ENCODE measurements around the gene CDK11A. TPM values are rescaled to one million over a fixed set of nuclear protein-coding genes. Genes with fewer than 3 reads are reported as not detected.
A peak's percentile ranks its signal among the peaks of the same experiment; 100 is the strongest.
"Not testable (repeated sequence)": the region's sequence is repeated elsewhere in the genome, so short reads cannot be mapped to it uniquely, and the experiment has no call there.

Gene CDK11A
- polyA plus RNA-seq, 12 donors, result 14.3 to 49.2 (median 21.1) TPM; not detected in 1

DNA sequence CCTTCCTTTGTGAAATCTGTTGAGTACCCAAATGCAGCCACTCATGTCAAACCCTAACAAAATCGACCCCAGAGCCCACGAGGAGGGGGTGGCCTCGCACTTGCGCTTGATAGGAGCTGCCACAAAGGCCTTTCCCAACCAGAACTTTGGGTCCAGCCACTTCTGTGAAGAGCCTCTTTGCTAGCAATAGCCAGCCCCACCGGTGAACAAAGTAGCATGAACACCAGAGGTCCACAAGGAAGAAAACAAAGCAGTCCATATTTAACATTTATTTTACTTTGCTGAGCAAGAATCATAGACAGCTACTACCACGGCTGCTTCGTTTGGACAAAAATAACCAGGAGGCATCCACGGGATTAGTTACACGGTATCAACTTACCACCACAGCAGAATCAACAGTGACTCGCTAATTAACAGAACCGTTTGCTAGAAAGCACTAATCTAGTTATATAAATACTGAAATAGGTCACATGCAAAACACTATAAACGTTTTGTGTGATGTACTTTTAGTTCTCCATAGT lies 3.0 kb upstream of the CDK11A start:
- not testable (repeated sequence) for DNase-seq

DNA sequence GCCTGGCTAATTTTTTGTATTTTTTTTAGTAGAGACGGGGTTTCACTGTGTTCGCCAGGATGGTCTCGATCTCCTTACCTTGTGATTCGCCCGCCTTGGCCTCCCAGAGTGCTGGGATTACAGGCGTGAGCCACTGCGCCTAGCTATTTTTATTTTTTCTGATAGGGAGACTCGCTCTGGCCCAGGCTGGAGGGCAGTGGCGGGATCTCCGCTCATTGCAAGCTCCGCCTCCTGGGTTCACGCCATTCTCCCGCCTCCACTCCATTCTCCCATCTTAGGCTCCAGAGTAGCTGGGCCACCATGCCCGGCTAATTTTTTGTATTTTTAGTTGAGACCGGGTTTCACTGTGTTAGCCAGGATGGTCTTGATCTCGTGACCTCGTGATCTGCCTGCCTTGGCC lies 1.9 kb upstream of the CDK11A start:
- not testable (repeated sequence) for DNase-seq

DNA sequence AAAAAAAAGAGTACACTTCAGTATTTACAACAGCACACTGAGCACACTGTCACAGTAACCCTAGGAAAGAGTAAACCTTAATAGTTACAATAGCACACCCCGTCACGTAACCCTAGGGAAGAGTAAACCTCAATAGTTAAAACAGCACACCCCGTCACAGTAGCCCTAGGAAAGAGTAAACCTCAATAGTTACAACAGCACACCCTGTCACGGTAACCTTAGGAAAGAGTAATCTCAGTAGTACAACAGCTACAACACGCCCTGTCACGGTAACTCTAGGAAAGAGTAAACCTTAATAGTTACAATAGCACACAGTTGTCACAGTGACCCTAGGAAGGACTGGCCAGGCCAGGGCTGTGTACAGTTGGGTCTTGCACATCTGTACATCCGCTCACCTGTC lies 3.0 kb downstream of the CDK11A start:
- no peak for DNase-seq

DNA sequence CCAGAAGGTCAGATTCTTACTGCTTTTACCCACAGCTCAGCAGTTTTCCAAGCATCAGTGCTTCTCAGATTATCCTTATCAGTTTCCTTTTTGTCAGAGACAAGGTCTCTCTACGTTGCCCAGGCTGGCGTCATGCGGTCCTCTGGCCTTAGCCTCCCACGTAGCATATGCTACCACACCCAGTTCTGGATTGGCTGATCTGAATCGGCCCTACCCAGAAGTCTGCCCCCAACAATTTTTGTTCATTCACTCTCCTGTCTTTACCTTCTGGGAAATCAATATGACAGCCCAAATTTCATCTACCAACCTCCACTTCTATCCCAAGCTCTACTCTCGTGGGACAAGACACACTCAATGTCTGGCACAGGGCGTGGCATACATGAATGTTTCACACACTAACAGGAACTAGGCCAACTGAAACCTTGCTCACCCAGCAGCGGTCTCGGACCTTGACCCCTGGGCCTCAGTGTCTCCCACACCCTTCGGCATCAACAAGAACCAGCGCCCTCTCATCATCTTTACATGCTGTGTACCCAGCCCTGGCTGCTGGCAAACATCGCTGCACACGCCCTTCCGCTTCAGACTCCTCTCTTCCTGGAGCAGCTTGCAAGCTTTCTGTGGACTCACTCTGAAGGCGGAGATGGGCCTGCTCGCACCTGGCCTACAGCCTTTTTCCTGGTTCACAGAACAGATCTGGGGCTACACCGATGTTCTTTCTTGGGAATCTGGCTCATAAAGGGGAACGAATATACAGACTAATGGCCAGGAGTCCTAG lies 8.9 kb downstream of the CDK11A start:
- not testable (repeated sequence) for DNase-seq

DNA sequence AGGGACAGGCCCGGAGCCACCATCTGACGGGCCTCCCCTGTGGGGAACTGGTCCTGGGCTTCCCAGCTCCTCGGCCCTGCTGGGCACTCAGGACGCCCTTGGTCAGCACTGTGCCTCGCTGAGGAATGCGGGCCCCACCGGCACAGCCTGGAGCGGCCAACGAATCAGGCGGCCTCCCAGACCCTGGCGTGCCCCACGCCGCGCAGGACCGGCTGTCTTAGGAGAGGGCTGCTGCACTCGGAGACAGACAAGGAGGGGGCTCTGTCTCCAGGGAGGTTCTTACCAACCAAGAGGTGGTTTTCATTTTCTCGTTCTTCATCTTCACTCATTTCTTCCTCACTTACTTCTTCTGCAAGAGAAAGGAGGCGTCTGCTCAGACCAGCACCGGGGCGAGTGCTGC lies 16.3 kb downstream of the CDK11A start:
- DNase-seq, result not testable (repeated sequence)

DNA sequence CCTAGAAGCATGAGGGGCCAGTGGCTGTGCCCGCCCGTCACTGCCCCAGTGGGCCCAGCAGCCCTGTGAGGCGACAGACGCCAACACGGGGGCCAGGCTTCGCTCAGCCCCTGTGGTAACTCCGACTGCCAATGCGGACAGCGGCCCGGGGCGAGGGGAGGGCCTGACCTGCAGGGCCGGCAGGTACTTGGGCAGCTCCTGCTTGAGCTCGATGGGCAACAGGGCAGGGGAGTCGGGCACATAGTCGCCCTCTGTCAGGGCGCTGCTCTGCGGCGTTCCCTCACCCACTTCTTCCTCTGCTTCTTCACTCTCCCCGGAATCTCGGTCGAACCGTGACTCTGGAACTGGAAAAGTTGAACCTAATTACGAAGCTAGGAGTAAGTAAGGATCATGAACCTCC lies 16.9 kb downstream of the CDK11A start:
- DNase-seq, result not testable (repeated sequence)

DNA sequence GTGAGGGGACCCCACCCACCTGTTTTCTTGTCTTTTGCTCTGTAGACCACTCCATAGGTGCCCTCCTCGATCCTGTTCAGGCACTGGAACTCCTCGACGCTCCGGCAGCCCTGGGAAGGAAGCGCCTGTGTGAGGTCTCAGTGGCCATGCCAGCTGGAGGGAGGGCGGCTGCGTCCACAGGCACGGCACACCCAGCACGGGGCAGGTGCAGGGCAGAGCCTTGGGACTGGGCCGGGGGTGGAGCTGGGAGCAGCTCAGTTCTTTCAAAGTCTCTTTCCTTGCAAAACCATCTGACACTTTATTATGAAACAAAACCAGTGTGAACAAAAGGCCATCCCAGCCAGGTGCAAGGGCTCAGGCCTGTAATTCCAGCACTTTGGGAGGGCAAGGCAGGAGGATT lies 18.5 kb downstream of the CDK11A start:
- not testable (repeated sequence) for DNase-seq

DNA sequence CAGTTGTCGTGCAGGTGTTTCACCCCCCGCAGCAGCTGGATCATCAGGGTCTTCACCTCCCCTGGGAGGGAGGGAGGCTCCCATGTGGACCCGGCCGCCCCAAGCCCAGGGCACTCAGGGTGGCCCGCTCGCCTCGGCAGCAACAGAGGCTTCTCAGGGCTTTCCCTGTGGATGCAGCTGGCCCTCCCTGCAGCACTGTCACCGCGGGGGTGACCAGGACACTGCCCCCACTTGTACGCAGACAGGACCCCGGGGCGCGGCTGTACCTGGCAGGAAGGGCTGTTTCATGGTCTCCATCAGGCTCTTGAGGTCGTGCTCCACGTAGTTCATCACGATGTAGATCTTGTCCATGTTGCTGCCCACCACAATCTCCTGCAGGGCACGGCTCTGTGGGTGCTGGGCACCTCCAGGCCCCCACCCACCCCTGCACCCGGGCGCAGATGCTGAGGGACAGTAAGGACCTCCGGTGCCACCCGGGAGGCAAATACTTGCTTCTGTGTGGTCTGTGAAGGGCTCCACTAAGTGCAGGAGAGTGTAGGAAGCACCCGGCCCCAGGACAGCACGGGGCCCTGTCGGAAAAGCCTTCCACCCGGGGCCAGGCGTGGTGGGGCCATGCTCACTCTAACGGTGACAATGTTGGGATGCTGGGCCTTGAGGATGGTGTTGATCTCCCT lies 19.7 kb downstream of the CDK11A start:
- DNase-seq, result not testable (repeated sequence)

DNA sequence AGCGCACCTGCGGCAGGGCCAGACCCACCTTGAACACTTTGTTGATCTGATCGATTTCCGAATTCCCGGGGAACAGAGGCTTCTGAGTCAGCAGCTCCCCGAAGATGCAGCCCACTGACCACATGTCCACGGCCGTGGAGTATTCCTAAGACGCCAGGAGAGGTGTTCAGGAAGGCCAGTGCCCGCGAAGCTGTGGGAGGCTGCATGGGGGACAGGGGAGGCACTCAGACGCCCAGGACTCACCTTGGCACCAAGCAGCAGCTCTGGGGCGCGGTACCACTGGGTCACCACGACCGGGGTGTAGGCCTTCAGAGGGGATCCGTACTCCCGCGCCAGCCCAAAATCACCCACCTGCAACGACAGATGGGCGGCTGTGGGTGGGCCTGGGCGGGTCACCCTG lies 20.4 kb downstream of the CDK11A start:
- DNase-seq, result no peak

DNA sequence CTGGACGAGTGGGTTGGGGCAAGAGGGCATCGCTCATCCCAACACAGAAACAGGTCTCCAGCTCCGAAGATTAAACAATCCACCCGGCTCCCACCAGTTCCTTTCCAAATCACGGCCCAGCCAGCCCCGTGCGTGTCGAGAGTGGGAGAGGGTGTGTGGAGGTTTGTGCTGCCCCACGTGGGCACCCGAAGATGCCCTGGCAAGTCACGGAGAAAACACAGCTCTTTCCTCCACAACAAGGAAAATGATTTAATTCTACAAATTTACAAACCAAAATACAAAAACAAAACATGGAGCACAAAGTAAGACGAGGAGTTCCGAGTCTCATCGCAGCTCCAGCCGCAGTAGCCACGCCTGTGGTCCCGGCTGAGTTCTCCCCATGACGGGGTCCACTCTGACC lies 21.7 kb downstream of the CDK11A start:
- not testable (repeated sequence) for DNase-seq

DNA sequence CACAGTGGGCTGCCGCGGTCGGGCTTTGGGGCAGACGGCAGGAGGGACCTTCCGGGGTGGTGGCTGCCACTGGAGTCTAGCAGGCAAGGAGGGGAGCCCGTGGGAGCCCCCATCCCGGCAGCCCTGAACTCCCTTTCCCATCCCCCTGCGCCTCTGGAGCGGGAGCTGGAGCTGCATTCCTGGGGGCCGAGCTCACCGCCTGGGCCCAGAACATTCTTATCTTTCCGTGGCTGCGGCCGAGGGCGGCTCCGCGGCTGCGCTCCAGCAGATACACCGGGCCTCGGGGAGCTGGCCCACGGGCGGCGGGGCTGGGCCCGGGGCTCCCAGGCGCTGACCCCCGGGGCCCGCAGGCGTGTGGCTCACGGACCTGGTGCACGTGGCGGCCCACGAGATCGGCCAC lies 23.6 kb downstream of the CDK11A start:
- not testable (repeated sequence) for DNase-seq

DNA sequence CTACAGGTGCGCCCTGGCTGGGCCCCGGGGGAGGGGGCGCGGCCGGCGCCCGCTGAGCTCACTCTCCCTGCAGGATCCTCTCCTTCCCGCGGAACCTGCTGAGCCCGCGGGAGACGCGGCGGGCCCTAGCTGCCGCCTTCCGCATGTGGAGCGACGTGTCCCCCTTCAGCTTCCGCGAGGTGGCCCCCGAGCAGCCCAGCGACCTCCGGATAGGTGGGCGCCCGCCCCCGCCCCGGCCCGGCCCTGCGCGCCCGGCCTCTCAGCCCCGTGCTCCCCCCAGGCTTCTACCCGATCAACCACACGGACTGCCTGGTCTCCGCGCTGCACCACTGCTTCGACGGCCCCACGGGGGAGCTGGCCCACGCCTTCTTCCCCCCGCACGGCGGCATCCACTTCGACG lies 24.1 kb downstream of the CDK11A start:
- DNase-seq, result not testable (repeated sequence)

DNA sequence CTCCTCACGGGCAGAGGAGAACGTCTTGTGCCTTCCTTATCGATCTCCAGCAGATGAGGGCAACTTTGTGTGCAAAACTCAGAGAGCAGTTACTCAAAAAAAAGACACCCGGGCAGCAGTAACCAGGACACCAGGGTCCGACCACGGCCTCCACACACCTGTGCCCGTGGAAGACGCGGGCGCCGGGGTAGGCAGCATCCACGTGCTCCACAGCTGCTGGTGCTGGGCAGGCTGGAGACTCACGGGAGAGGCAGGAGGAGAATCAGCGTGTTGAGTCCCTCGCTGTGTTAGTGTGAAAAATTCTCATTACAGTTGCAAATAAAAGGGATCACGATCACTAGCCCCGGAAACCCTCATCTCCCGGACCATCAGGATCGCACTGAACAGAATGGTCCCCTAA lies 25.1 kb downstream of the CDK11A start:
- not testable (repeated sequence) for DNase-seq

DNA sequence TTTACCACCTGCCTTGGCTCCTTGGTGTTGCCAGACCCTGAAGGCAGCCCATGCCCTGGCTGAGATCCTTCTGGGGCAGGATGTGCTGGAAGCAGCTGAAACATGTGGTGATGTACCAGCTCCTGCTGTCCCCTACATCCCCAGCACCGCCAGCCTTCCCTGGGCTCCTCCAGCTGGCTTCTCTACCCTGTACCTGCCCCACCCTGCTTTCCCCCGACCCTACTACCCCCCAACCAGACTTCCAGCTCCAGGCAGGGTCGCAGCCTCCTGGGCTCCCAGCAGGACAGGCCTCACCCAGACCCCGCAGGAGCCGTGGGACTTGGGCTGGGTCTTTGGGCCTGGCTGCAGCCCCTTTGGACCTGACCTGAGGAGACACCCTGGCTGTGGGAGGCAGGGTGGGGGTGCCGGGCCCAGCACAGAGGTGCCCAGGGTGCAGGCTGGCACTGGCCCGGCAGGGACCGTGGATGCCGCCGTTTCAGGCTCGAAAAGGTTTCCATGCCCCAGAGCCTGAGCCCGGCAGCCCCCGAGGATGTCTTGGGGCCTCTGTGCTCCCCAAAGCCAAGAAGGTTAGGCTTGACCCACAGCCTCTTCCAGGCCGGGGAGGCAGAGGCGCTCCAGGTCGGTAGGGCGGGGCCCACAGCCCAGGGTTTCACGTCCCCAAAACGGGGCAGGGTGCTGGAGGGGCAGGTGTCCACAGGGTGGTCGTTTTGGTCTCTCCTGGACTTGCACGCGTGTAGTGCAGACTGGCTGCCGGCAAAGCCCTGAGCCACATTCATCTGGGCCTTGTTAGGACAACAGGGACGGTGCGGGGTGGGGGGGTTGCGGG lies 26.6 kb downstream of the CDK11A start:
- not testable (repeated sequence) for DNase-seq

DNA sequence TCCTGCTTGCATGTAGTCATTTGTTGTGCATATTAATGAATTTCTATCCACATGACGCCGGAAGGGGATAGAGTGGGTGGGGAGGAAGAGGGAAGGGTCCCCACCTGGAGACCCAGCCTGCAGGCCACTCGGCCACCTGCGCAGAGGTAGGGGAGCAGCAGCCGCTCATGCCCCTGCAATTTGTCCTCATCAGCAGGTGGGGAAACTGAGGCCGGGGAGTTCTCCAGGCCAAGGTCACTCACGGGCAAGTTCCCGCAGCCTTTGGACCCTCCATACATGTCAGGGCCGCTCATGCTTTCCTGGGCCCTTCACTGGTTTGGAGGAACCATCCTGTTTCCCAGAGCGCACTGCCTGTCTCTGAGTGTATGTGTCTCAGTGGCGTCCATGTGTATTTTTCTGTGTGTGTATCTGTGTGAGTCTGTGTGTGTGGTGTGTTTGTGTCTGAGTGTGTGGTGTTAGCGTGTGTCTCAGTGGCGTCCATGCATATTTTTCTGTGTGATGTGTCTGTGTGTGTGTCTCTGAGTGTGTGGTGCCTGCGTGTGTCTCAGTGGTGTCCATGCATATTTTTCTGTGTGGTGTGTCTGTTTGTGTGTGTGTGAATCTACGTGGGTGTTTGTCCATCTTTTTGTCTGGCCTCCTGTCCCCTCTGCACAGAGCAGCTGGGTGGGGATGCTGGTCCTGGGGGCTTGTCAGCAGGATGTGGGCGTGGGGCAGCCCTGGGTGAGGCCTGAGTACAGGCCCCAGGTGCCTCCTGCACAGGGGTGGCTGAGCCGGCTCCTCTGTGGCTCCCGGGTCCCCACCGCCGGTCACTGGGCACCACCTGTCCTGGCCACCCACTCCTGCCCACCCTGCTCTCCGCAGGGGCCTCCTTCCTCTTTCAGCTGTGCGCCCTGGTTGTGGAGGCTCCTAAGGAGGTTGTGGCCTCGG lies 27.5 kb downstream of the CDK11A start:
- DNase-seq, result not testable (repeated sequence)

DNA sequence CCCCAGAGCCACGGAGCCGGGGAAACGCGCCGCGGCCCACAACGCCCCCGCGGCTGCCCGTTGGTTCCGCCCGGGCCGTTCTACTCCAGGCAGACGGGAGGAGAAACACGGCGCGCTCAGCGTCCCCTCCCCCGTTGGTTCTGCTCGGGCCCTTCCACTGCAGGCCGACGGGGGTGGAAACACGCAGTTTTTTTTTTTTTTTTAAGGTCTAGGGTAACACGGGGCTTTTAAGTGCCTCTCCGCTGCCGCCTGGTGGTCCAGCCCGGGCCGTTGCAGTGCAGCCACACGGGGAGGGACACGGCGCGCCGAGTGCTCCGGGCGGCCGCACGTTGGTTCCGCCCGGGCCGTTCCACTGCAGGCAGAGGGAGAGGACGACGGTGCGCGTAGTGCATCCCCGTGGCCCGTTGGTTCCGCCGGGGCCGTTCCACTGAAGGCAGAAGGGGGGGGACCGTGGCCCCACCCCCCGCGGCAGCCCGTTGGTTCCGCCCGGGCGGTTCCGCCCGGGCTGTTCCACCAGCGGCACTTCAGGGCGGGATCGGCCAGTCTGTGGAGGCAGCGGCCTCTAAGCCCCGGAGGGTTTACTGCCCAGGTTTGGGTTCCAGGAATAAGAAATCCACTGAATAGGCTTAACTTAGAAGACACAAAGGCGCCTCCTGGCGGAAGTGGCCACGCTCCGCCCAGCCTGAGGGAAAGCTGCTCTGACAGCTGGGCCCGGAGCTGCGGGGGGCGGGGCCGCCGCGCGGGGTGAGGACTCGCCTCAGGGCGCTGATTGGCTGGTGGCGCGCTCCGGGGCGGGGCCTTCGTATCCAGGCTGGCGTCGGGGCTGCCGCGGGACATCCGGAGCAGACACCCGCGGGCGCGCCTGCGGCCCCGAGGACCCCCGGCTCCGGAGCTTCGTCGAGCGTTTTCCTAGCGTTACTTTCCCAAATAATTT lies 31.2 kb downstream of the CDK11A start, which contains the start of gene SLC35E2B:
SLC35E2B (minus strand) TSS at position 82 of the 934 bp plus-strand sequence. CDS start 16,096 bp downstream, outside the sequence.
- DNase-seq, result peak; percentile 94

DNA sequence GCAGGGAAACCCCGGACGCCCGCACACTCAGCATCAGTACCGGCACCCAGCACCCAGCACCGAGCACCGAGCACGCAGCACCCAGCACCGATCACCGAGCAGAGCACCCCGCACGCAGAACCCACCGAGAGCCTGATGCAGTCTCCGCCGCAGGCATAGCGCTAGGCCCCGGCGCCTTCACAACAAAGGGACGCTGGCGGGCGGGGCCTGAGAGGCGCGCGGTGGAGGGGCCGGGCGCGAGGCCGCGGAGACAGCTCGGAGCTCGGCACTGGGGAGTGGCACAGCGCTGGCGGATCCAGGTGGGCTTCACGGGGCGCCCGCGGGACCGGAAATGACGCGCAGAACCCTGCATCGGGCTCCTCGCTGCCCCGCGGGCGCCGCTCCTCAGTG lies 31.8 kb downstream of the CDK11A start:
- peak; percentile 48 for DNase-seq

DNA sequence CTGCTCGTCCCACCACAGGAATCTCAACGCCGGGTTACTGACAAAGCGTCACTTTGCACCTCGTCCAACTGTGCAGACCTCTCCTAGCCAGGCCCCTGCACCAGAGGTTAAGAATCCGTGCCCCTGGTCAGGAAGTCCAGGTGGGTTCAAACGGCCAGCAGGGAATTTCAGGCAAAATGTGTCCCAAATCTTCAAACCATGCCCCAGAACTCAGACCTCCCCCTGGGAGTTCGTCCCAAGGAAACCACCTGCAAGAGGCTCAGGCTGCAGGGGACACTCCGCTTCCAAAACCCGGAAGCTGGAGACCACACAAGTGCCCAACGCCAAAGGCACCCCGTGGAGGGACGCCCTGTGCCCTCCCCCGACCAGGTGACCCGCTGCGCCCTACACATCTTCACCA lies 32.7 kb downstream of the CDK11A start:
- DNase-seq, result not testable (repeated sequence)

DNA sequence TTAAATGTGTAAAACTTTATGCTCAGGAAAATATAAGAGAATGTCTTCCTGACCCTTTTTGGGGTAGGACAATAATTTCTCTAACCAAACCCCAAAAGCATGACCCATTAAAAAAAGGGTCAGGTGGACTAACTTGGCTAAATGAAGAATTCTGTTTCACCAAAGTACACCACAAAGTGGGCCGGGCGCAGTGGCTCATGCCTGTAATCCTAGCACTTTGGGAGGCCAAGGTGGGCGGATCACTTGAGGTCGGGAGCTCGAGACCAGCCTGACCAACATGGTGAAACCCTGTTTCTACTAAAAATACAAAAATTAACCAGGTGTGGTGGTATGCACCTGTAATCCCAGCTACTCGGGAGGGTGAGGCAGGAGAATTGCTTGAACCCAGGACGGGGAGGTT lies 34.6 kb downstream of the CDK11A start:
- not testable (repeated sequence) for DNase-seq

DNA sequence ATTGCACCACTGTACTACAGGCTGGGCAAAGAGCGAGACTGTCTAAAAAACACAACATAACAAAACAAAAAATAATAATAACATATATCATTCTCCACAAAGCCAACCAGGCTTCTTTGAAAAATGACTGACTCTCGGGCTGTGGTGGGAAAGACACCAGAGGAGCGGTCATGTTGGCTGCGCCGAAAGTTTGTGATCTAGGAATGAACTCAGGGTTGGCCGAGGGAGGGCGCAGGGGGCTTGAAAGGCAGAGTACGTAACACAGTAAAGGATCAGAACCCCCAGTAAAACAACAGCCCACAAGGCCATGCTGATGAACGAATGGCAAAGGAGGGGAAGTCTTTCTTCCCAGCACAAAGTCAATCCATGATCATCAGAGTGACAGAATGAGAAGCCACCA lies 36.3 kb downstream of the CDK11A start:
- DNase-seq, result no peak

All from muscle of arm (tissue), 12 donors.